ENCODE results near the gene ASPDH.
A peak's percentile ranks its signal among the peaks of the same experiment; 100 is the strongest.

ASPDH gene

DNA sequence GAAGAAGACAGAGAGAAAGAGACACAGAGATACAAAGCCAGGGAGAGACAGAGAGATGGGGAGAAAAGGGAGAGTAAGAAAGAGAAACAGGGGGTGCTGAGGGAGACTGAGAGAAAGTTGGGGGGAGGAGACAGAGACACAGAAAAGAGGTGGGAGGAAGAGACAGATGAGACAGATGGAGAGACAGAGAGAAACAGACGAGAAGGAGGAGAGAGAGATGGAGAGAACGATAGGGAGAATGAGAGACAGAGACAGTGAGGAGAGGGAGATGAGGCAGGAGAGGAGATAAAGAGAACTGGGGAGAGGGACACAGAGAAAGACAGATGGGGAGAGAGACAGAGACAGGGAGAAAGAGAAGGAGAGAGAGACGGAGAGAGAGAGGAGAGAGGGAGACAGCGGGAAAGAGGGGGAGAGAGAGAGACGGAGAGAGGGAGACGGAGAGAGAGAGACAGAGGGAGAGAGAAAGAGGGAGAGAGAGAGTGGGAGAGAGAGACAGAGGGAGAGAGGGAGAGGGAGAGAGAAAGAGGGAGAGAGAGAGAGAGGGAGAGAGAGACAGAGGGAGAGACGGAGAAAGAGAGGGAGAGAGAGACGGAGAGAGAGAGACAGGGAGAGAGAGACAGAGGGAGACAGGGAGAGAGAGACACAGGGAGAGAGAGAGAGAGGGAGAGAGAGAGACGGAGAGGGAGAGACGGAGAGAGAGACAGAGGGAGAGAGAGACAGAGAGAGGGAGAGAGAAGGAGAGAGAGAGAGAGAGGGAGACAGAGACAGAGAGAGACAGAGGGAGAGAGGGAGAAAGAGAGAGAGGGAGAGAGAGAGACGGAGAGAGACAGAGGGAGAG, 15.3 kb downstream of the ASPDH start:
- no peak for DNase-seq (ENCODE audit: low read depth in 2 of 3, low spot score in 2 of 3)

DNA sequence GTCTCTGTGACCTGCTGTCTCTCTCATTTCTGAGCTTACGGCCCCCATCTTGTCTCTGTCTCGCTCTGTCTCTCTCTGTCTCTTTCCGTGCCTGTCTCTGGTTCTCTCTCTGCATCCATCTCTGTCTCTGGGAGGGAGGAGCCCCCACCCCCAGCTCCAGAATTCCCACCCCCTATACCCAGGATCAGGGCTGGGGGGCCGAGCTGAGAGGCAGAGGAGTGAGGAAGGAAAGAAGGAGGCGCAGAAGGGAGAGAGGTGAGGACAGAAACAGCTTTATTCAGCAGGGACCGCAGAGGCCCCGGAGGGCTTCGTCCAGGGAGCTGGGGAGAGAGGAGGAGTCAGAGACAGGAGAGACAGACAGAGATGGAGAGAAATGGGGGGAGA, 16.7 kb downstream of the ASPDH start:
- DNase-seq (ENCODE audit: low read depth in 2 of 3, low spot score in 2 of 3): no peak

DNA sequence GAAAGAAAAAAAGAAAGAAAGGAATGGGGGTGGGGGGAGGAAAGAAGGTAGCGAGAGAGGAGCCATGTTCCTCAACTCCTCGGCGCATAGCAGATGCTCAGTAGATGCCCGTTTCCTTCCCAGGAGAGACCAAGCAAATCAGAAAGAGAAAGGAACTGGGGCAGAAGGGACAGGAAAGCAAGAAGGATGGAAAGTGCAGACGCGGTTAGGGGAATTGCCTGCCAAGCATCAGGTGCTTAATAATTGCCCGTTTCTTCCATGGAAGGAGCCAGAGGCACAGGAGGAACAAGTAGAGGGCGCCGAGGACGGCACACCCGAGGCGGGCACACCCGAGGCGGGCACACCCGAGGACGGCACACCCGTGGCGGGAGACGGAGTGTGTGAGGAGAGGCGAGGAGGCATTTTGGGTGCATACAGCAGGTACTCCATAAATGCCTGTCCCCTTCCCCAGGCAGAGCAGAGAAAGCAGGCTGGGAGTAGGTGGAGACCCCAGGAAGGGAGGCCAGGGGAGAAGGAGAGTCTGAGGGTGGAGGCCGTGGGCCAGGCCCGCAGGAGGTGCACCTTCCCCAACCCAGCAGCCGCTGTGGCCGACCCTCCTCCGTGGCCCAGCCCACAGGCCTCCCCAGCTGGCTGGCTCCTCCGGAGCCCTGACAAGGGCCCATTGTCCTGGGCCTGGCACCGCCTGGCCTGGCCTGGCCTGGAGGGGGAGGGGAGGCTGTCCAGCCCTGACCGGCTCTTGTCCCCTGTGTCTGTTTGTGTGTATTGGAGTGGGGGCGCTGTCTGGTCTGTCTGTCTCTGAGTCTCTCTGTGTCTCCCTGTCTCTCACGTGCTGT, 17.3 kb downstream of the ASPDH start:
- DNase-seq (ENCODE audit: low read depth in 2 of 3, low spot score in 2 of 3): no peak

DNA sequence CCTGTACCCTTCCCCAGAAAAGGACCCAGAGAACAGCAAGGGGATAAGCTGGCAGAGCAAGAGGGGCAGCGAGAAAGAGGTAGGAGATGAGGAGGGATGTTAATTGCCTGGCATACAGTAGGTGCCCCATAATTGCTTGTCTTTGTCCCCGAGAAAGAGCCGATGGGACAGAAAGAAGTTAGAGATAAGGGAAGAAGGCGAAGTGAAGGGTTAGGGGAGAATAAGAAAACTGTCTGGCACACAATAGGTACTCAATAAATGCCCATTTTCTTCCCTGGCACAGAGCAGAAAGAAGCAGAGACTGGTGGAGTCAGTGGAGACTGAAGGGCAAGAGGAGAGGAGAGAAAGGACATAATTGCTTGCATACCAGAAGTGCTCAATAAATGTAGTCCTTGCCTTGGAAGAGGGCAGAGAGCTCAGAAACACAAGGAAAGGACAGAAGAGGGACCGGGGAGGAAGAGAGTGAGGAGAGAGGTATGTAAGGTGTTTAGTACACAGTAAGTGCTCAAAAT, 18.6 kb downstream of the ASPDH start:
- DNase-seq (ENCODE audit: low read depth in 2 of 3, low spot score in 2 of 3): no peak

DNA sequence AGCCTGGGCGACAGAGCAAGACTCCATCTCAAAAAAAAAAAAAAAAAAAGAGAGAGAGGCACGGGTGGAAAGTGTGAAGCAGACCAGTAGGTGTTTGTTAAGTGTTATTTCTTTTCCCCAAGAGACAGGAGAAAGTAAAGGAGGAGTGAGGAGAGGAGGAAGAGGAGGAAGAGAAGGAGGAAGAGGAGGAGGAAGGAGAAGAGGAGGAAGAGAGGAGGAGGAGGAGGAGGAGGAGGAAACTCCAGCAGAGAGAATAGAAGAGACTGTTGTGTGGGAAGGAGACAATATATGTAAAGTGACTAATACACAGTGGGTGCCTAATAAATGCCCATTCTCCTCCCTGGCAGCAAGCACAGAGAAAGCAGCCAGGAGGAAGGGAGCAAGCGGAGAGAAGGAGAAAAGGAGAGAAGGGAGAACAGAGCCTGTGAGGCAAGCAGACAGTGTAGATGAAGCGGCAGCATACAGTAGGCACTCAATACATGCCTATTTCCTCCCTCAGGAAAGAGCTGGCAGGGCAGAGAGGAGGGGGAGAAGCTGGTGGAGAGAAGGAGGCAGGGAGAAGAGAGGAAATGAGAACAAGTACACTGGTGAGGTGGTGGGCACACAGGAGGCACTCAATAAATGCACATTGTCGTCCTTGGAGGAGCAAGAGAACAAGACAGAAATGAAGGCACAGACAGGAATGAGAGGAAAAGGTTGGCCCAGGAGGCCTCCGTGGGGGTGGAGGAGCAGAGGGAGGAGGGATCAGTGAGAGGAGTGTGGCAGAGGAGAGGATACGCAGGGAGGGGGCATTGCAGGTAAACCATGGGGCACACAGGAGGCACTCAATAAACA, 19.3 kb downstream of the ASPDH start:
- DNase-seq (ENCODE audit: low read depth in 2 of 3, low spot score in 2 of 3): no peak

DNA sequence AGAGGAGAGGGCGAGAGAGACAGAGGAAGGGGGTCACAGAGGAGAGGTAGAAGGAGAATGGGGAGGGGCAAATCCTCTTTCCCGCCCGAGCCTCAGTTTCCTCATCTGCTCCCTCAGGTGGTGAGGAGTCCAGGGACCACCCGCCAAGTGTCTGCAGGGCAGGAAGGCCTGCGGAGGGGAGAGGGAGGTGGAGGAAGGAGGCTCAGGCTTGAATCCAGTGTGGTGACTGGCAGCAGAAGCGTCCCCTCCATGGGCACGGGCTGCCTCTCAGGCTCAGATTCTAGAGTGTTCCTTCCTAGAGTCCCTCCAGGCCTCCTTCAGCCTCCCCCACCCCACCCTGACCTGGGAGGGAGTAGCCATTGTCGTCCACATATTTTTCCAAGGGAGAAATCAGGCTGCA, 20.5 kb downstream of the ASPDH start:
- no peak for DNase-seq (ENCODE audit: low read depth in 2 of 3, low spot score in 2 of 3)

DNA sequence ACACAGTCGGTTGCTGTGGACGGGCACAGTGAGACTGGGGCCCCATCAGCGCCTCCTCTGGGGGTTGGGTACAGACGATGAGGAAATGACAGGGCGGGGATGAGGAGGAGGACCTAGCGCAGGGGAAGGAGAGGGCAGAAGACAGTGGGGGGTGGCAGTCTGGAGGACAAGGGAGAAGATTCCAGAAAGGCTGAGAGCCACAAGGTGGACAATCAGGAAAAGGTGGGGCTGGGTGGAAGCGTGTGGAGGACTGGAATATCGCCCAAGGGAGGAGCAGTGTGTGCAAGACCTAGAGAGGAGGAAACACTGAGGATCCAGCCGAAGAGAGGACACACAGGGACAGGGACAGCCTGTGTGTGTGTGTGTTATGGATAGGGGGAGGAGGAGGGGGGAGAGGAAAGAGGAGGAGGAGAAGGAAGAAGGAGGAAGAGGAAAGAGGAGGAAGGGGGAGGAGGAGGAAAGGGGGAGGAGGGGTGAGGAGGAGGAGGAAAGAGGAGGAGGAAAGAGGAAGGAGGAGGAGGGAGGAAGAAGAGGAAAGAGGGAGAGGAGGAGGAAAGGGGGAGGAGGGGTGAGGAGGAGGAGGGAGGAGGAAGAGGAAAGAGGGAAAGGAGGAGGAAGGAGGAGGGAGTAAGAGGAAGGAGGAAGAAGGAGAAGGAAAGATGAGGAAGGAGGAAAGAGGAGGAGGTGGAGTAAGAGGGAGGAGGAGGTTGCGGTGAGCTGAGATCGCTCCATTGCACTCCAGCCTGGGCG, 21.2 kb downstream of the ASPDH start:
- DNase-seq (ENCODE audit: low read depth in 2 of 3, low spot score in 2 of 3): no peak

DNA sequence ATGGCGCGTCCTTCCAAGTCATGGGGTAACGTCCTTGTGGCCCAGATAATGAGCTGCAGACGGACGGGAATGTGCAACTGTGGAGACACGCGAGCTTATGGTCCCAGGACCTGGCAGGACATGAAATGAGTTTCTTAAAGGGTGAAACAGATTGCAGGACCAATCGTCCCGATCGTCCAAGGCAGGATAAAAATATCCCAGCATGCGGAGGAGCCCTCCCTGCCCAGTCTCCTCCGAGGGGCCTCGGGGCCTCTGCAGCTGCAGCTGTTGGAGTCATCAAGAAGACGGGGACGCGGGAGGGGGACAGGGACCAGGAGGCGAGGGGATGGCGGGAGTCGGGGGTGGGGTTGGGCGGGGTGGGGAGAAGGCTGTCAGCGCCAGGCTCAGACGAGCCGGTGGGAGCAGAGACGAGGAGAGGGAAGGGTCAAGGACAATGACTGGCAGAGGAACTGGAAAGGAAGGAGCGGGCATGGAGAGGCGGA, 22.7 kb downstream of the ASPDH start:
- DNase-seq (ENCODE audit: low read depth in 2 of 3, low spot score in 2 of 3): no peak

DNA sequence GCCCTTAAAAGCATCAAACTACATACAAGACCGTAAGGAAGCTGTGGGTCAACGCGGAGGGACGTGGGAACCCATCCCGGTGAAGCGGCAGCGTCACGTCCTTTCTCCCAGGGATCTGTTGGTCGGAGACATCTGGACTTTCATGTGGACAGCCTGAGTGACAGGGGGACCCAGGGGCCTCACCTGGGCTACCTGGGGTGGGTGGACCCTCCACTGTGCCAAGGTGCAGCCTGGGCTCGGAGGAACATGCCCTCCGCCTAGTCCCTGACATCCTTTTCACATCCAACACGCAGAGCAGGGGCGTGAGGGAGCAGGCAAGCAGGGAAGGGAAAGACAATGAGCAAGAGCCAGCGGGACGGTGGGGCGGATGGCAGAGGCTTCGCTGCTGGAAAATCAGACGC, 23.3 kb downstream of the ASPDH start:
- no peak for DNase-seq (ENCODE audit: low read depth in 2 of 3, low spot score in 2 of 3)

DNA sequence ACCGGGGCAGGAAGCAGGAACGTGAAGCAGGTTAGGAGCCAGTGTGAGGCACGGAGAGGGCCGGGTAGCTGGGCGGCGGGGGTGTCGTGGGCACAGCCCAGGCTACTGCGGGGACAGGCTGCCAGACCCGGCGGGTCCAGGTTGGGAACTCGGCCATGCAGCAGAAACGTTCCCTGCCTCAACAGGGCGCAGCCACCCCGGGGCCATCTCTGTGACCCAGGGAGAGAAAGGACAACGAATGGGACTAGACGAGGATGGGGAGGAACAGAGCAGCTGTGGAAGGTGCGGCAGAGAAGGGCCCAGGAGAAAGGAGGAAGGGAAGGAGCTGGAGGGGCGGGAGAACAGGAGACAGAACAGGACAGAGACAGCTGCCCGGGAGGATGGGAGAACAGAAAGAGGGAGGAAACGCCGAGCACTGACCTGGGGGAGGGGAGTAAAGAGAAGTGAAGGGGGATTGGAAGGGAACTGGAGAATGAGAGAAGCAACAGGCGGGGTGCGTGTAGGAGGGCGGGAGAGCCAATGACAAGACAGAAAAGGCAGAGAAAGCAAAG, 24.2 kb downstream of the ASPDH start:
- no peak for DNase-seq (ENCODE audit: low read depth in 2 of 3, low spot score in 2 of 3)

DNA sequence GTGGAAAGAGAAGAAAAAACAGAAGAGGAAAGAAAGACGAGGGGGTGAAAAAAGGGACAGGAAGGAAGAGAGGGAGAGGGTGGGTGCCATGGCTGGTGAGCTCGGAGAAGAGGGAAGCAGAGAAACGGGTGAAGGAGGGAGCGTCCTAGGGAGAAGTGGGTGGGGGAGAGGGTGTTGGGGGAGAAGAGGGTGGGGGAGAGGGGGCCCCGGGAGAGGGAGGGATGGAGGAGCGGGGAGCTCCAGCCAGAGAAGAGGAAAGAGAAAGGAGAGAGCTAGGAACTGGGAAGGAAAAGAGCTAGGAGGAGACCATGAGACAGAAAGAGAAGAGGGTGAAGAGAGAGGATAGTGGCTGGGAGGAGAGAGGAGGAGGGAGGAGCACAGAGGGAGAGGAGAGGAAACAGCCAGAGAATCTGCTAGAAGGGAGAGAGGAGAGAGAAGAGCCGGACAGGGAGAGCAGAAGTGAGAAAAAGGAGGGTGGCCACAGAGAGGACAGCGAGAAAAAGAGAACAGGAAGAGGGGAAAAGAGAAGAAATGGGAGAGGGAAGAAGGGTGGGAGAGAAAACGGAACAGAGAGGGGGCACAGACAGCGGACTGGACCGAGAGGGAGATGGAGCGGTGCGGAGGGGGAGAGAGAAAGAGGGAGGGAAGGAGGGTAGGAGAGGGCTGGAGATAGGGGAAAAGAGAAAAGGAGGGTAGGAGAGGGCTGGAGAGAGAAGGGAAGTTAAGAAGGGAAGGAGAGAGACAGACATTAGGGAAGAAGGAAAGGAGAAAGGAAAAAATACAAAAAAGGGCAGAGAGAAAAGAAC, 25.1 kb downstream of the ASPDH start:
- DNase-seq (ENCODE audit: low read depth in 2 of 3, low spot score in 2 of 3): no peak

DNA sequence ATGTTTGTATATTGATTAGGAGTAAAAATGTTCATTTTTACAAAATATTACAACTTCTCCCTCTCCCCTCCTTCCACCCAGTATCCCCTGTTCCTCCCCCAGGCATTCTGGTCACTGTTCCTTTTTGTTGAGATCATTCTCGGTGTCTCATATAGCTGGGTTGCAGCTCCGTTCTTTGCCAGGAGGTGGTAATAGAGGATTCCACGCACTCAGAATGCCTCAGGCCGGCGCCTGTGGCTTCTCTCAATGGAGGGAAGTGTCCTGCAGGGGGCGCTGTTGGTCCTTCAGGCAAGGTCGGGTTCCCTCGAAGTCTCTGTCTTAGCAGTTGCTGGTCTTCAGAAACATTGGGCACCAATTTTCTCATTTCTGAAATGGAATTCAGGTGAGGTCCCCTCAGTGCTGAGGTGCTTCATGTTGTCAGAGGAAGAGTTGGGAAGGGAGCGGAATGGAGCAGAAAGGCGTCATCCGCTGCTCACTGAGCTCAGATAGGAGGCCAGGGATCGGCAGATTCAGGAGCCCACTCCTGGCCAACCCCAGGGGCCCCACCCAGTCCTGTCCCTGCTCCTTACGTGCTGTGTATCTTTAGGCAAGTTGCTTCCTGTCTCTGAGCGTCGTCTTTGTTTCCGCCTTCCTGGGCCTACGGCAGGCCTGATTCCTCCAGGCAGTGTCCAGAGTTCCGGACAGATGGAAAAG, 26.7 kb downstream of the ASPDH start:
- DNase-seq (ENCODE audit: low read depth in 2 of 3, low spot score in 2 of 3): peak in 2 of 3 experiments; percentile 30 to 78

DNA sequence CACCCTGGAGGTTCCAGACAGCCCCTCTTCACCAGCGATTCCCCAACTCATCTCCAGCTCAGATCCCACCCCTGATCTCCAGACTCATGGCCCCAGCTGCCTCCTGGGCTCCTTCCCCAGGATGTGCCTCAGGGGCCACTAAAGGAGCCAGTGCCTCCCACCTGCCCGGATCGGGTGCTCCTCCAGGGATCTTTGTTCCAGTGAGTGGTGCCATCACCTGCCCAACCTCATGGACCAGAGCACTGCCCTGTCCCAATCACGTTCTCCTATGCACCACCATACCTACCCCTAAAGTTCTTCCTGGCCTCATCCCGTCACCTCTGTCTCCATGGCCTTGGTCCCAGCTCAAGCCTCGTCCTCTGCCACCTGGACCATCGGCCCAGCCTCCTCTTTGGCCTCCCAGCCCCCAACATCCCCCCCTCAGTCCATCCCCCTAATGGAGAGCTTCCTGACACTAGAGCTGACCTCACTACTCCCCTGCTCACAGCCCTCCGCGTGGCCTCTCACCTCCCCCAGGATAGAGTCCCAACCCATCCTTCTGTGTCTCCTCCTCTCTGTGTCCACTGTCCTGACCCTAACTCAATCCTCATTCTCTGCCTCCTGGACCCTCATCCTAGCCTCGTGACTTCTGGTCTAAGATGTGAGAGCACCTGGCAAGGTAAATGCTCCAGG, 28.3 kb downstream of the ASPDH start:
- no peak for DNase-seq (ENCODE audit: low read depth in 2 of 3, low spot score in 2 of 3)

DNA sequence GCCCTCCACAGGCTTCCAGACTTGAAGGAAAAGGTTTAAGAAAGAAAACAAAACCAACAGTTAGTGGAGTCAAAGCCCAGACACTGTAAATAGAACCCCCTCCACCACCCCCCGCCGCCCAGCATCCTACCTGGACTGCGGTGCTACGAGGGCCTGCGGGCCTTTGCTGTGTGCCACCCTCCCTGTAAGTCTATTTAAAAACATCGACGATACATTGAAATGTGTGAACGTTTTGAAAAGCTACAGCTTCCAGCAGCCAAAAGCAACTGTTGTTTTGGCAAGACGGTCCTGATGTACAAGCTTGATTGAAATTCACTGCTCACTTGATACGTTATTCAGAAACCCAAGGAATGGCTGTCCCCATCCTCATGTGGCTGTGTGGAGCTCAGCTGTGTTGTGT, 30.8 kb downstream of the ASPDH start:
- no peak for DNase-seq (ENCODE audit: low read depth in 2 of 3, low spot score in 2 of 3)

DNA sequence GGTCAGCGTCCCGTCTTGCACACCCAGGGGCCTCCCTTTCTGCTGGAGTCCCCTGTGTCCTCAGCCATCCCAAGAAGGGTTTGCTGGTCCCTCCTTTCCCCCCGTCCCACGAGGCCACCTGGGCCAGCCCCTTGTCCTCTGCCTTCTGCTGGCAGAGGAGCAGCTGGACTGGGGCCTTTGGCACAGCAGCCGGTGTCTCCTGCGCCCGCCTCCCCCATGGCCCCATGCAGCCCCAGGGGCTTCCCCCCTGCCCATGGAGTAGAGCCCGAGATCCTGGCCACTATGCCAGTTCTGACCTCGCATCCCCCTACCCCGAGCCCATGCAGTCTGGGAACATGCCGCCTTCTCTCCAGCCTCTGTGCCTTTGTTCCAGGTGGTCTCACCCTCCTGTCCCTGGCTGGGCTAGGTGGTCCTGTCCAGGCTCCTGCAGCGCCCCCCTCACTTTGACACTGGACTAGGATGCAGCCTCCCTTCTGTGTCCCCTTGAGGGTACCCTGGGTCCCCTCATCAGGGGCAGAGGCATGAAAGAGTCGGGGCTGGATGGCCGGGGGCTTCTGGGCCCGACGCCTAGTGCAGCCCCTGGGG, 31.4 kb downstream of the ASPDH start:
- no peak for DNase-seq (ENCODE audit: low read depth in 2 of 3, low spot score in 2 of 3)

DNA sequence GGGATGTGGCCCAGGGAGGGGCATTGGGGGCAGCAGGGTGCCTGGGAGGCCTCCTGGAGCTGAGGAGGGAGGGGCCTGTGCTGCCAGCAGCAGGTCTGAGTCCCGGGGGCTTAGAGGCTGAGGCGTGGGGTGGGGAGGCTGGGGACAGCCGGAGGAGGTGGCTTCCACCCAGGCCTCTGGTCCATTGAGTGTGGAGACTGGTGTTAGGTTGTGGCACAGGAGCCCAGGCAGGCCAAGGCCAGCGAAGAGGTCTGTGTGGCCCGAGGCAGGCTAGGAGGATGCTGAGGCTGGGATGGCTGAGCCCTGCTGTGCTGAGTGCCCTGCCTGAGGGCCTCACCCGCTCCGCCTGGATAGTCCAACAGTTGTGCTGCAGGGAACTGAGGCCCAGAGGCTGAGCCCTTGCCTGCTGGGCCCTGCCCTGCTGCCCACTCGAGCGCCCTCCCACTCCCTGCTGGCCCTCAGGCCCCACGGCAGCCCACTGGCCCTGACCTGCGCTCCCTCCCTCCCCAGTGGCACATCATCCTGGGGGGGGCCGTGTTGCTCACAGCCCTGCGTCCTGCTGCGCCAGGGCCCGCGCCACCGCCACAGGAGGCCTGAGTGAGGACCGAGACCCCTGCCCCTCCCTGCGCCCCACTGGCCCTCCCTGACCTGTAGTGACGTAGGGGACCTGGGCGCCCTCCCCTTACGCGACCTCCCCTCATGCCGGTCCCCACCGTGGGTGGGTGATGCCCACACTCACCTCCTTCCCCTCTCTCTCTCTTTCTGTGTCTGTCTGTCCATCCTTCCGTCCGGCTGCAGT, 32.2 kb downstream of the ASPDH start:
- no peak for DNase-seq (ENCODE audit: low read depth in 2 of 3, low spot score in 2 of 3)

Measured in activated CD8-positive, alpha-beta memory T cell treated with anti-CD3 and anti-CD28 coated beads for 48 hours (primary cell).